CD4-positive, alpha-beta T cell treated with Interferon alpha-2 for 1 hour (primary cell): ENCODE data around the gene CCDC18.

Experiments
- DNase-seq, 2 donors: peaks; one replicate each; pipeline ENCODE4 v3.0.0-alpha.2; 2020 to 2022

CCDC18 gene

GRCh38 chr1:93321720-93322119 lies 141.2 kb downstream of the CCDC18 start:
- DNase-seq: no peak

GRCh38 chr1:93322349-93322748 lies 141.8 kb downstream of the CCDC18 start:
- DNase-seq: no peak

DNA sequence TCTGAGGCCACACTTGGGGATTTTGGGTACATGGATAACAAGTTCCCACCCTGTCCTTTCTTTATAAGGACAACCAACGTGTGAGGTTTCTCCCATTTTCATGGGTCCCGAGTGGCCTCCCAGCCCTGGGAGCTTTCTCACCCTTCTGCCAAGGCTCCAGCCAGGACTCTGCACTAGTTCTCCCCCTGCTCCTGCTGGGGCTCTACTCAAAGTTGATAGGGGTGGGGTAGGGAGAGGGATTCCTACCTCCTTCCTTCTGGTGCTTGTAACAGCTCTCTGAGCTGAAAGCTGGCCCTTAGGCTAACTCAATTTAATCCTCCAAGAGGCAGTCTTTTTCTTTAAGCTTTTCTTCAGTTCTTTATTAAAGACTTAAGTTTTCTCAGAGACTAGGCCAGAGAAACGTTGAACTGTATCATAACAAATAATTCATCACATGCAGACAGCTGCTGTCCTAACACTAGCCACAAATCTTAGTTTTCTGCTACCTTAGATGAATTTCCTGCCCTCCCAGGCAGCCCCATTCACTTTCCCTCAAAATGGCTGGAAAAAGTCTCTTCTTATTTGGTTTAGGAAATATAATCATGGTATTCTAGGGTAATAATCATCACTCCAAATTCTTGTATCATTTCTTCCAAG lies 142.8 kb downstream of the CCDC18 start:
- DNase-seq: no peak

DNA sequence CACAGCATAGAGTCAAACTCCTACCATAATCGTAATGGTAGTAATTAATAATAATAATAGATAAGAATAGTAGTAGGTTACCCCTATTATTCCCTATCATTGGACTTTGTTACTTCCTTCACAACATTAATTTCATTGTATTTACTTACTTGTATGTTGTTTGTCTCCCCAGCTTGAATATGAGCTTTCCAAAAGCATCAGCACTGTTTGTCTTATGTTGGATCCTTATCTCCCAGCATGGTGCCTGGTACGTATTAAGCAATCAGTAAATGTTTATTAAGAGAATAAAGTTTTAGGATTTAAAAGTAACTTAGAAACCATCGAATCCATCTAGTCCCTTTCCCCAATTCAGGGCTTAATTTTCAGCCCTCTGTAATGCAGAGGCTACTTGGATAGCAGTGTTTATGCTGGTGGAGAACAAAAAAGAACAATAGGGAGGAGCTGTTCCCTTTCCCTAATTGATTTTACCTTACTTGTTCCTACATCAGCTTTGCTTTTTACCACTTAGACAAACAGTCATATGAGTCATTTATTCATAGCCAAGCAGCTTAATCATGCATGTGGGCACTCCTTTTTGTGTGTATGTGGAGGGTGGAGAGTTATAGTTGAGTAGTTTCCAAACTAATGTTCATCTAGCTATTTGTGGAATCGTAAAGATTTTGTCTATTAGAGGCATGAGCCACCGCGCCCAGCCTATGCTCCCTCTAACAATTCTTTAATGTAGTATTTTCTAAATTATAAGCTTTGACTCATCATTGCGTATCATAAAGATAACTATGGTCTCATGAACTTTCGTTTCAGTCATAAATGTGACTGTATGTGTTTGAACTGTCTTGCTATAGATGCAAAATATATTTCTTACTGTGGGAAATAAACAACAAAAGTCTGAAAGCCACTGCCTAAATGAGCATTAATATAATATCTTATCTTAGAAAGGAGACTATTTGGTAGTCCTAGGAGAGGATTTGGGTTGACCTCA lies 144.3 kb downstream of the CCDC18 start:
- no peak for DNase-seq
